HepG2 (cell line): ENCODE measurements around the gene ST8SIA4.

ENCODE experiments used
- CEBPG ChIP-seq: IDR thresholded peaks from 2 replicates; pipeline ENCODE4 v1.6.1; 2016
- CHD2 ChIP-seq: IDR thresholded peaks from 2 replicates; pipeline ENCODE4 v1.6.1; 2011; ENCODE audit warnings: low read depth, low read length, improper control_type of control experiment
- FOXK1 ChIP-seq: sonication (generic); formaldehyde crosslinking; IDR thresholded peaks from 2 replicates; pipeline ENCODE4 v1.4.0; 2020; ENCODE audit warnings: low read depth, missing genetic modification reagents, borderline replicate concordance
- GFI1 ChIP-seq: sonication (generic); formaldehyde crosslinking; IDR thresholded peaks from 2 replicates; pipeline ENCODE4 v1.5.0; 2020; ENCODE audit warnings: missing genetic modification reagents, mild to moderate bottlenecking, borderline replicate concordance
- HCFC1 ChIP-seq: fragments of 150-350 bp; IDR thresholded peaks from 2 replicates; pipeline ENCODE4 v1.6.1; 2014; ENCODE audit warnings: low read depth, low read length
- KLF6 ChIP-seq: IDR thresholded peaks from 2 replicates; pipeline ENCODE4 v1.8.0; 2016; ENCODE audit warnings: missing biosample characterization, missing genetic modification reagents
- MAZ ChIP-seq, 2 experiments: sonication (generic) in 1 of 2; formaldehyde crosslinking in 1 of 2; IDR thresholded peaks; 2 replicates each; pipeline versions ENCODE4 v1.5.0 to v1.6.1; 2012 to 2020; ENCODE audit warnings: low read depth in 2 of 2, mild to moderate bottlenecking in 2 of 2, borderline replicate concordance in 1 of 2, improper control_type of control experiment in 1 of 2, low read length in 1 of 2, missing genetic modification reagents in 1 of 2, moderate library complexity in 1 of 2
- MYC ChIP-seq: sonication (generic); formaldehyde crosslinking; IDR thresholded peaks from 2 replicates; pipeline ENCODE4 v1.9.0; 2021; ENCODE audit warnings: missing genetic modification reagents, borderline replicate concordance
- SUZ12 ChIP-seq: fragments of 150-350 bp; IDR thresholded peaks from 2 replicates; pipeline ENCODE4 v1.6.1; 2014; ENCODE audit warnings: low read depth, low read length
- ZNF7 ChIP-seq: IDR thresholded peaks from 2 replicates; pipeline ENCODE4 v1.6.1; 2016; ENCODE audit warnings: missing biosample characterization, missing genetic modification reagents
- TF ChIP-seq, protein P1 (sequence below): sonication (generic); formaldehyde crosslinking; IDR thresholded peaks from 2 replicates; pipeline ENCODE4 v1.5.0; 2020; ENCODE audit warnings: mild to moderate bottlenecking, missing genetic modification reagents
- TF ChIP-seq, protein P2 (sequence below): sonication (generic); formaldehyde crosslinking; IDR thresholded peaks from 2 replicates; pipeline ENCODE4 v1.4.0; 2020; ENCODE audit warnings: missing genetic modification reagents
- TF ChIP-seq, protein P3 (sequence below): sonication (generic); formaldehyde crosslinking; IDR thresholded peaks from 2 replicates; pipeline ENCODE4 v1.5.0; 2020; ENCODE audit warnings: mild to moderate bottlenecking, missing genetic modification reagents

DNA sequence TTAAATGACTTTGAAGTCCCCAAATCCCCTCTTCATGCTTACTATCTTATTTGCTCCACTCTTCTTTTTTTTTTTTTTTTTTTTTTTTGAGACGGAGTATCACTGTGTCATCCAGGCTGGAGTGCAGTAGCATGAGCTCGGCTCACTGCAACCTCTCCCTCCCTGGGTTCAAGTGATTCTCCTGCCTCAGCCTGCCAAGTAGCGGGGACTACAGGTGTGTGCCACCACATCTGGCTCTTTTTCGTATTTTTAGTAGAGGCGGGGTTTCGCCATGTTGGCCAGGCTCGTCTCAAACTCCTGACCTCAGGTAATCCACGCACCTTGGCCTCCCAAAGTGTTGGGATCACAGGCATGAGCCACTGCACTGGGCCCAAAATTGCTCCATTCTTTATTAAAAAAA, 51.0 kb downstream of the ST8SIA4 start:
- TF ChIP-seq, protein P1, sequence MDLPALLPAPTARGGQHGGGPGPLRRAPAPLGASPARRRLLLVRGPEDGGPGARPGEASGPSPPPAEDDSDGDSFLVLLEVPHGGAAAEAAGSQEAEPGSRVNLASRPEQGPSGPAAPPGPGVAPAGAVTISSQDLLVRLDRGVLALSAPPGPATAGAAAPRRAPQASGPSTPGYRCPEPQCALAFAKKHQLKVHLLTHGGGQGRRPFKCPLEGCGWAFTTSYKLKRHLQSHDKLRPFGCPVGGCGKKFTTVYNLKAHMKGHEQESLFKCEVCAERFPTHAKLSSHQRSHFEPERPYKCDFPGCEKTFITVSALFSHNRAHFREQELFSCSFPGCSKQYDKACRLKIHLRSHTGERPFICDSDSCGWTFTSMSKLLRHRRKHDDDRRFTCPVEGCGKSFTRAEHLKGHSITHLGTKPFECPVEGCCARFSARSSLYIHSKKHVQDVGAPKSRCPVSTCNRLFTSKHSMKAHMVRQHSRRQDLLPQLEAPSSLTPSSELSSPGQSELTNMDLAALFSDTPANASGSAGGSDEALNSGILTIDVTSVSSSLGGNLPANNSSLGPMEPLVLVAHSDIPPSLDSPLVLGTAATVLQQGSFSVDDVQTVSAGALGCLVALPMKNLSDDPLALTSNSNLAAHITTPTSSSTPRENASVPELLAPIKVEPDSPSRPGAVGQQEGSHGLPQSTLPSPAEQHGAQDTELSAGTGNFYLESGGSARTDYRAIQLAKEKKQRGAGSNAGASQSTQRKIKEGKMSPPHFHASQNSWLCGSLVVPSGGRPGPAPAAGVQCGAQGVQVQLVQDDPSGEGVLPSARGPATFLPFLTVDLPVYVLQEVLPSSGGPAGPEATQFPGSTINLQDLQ: no peak
- TF ChIP-seq KLF6: no peak
- TF ChIP-seq FOXK1 (CRISPR knock-in tag): no peak
- no peak for TF ChIP-seq HCFC1
- TF ChIP-seq, protein P2, sequence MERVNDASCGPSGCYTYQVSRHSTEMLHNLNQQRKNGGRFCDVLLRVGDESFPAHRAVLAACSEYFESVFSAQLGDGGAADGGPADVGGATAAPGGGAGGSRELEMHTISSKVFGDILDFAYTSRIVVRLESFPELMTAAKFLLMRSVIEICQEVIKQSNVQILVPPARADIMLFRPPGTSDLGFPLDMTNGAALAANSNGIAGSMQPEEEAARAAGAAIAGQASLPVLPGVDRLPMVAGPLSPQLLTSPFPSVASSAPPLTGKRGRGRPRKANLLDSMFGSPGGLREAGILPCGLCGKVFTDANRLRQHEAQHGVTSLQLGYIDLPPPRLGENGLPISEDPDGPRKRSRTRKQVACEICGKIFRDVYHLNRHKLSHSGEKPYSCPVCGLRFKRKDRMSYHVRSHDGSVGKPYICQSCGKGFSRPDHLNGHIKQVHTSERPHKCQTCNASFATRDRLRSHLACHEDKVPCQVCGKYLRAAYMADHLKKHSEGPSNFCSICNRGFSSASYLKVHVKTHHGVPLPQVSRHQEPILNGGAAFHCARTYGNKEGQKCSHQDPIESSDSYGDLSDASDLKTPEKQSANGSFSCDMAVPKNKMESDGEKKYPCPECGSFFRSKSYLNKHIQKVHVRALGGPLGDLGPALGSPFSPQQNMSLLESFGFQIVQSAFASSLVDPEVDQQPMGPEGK (CRISPR knock-in tag): no peak
- TF ChIP-seq CHD2: no peak
- TF ChIP-seq SUZ12: no peak
- no peak for TF ChIP-seq CEBPG
- no peak for TF ChIP-seq GFI1 (CRISPR knock-in tag)
- no peak for TF ChIP-seq MAZ (IDR thresholded peaks at IDR 0.05; ENCODE audit: borderline replicate concordance, low read depth, low read length)
- no peak for TF ChIP-seq MAZ (CRISPR knock-in tag; IDR thresholded peaks at IDR 0.05; ENCODE audit: low read depth)
- TF ChIP-seq ZNF7: no peak
- TF ChIP-seq MYC: no peak
- TF ChIP-seq, protein P3, sequence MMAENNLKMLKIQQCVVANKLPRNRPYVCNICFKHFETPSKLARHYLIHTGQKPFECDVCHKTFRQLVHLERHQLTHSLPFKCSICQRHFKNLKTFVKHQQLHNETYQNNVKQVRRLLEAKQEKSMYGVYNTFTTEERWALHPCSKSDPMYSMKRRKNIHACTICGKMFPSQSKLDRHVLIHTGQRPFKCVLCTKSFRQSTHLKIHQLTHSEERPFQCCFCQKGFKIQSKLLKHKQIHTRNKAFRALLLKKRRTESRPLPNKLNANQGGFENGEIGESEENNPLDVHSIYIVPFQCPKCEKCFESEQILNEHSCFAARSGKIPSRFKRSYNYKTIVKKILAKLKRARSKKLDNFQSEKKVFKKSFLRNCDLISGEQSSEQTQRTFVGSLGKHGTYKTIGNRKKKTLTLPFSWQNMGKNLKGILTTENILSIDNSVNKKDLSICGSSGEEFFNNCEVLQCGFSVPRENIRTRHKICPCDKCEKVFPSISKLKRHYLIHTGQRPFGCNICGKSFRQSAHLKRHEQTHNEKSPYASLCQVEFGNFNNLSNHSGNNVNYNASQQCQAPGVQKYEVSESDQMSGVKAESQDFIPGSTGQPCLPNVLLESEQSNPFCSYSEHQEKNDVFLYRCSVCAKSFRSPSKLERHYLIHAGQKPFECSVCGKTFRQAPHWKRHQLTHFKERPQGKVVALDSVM (CRISPR knock-in tag): no peak
